ENCODE data around the gene ALKAL2. TPM values are rescaled to one million over a fixed set of nuclear protein-coding genes. Genes with fewer than 3 reads are reported as not detected.

Gene ALKAL2
- total RNA-seq, 2 experiments from 2014 or later, result not detected

DNA sequence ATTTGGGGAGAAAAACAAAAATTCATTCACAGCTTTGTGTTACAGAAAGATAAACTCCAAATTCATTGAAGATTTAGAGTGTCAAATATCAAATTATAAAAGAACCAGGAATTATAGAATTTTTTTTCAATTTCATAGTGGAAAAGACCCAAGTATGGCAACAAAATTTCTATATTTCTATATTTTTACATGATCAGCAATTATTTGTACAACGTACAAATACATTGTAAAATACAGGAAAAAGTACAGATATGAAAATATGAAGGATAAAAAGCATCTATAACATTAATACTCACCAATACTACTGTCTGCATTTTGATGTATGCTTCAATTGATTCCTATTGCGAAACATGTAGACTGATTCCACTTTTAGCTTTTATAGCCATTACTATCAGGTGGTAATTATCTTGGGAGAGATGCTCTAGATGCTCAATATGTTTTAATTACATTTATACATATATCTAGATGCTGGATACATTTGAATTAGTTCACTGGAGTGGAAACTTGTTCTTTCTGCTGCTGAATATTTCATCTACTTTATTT lies 28.0 kb downstream of the ALKAL2 start:
- Mint-ChIP-seq H3K9me3 (peaks cover 12% of the 10 kb centered on the region), H3K4me3 (no peak overlapping the region), H3K4me1 (no peaks in the 10 kb centered on the region), H3K27ac (no peak overlapping the region), H3K27me3 (peaks cover 2% of the 10 kb centered on the region), H3K36me3 (ENCODE audit: low read depth) (peaks cover 2% of the 10 kb centered on the region)
- ChIA-PET CTCF (interaction anchor here (1.2 to 1.5 kb wide), 2 partner anchors 12 to 16 kb away, joined by 3 read pairs; no protein-coding TSS in a partner anchor), POLR2A (interaction anchor here (0.6 kb wide), 1 partner anchor 89 kb away, joined by 7 read pairs; no protein-coding TSS in a partner anchor)
- DNase-seq, result no peak

- Mint-ChIP-seq H3K27me3 (peaks cover 2% of the 10 kb centered on the region), H3K4me3 (no peak overlapping the region), H3K27ac (no peak overlapping the region), H3K9me3 (peaks cover 12% of the 10 kb centered on the region), H3K36me3 (ENCODE audit: low read depth) (peaks cover 2% of the 10 kb centered on the region), H3K4me1 (no peaks in the 10 kb centered on the region)
- CTCF ChIA-PET, result interaction anchor here (0.8 to 1.5 kb wide), 3 partner anchors 15 to 59 kb away, joined by 3 to 4 read pairs (median 3); no protein-coding TSS in a partner anchor
- DNase-seq, result no peak
- POLR2A ChIA-PET, result no interaction called here
Measured at GRCh38 chr2:258933-259332, 29.0 kb downstream of the ALKAL2 start.

GRCh38 chr2:257842-258241 lies 30.0 kb downstream of the ALKAL2 start:
- no peaks in the 10 kb centered on the region for H3K4me1 Mint-ChIP-seq
- H3K27ac Mint-ChIP-seq, result no peak overlapping the region
- H3K36me3 Mint-ChIP-seq (ENCODE audit: low read depth), result peaks cover 2% of the 10 kb centered on the region
- ChIA-PET POLR2A (no interaction called here), CTCF (interaction anchor here (0.8 to 2.0 kb wide), 3 partner anchors 11 to 60 kb away, joined by 3 to 6 read pairs (median 4); no protein-coding TSS in a partner anchor)
- DNase-seq, result no peak
- no peak overlapping the region for H3K4me3 Mint-ChIP-seq
- H3K27me3 Mint-ChIP-seq, result peaks cover 2% of the 10 kb centered on the region
- H3K9me3 Mint-ChIP-seq, result peaks cover 12% of the 10 kb centered on the region

GRCh38 chr2:257429-257828 lies 30.5 kb downstream of the ALKAL2 start:
- H3K27ac Mint-ChIP-seq, result no peak overlapping the region
- peaks cover 2% of the 10 kb centered on the region for H3K36me3 Mint-ChIP-seq (ENCODE audit: low read depth)
- peaks cover 2% of the 10 kb centered on the region for H3K27me3 Mint-ChIP-seq
- ChIA-PET POLR2A (no interaction called here), CTCF (interaction anchor here (1.4 to 2.0 kb wide), 2 partner anchors 11 to 16 kb away, joined by 3 to 6 read pairs; no protein-coding TSS in a partner anchor)
- no peak overlapping the region for H3K4me3 Mint-ChIP-seq
- DNase-seq, result no peak
- H3K4me1 Mint-ChIP-seq, result no peaks in the 10 kb centered on the region
- H3K9me3 Mint-ChIP-seq, result peaks cover 12% of the 10 kb centered on the region

GRCh38 chr2:256094-256493 lies 31.8 kb downstream of the ALKAL2 start:
- H3K36me3 Mint-ChIP-seq (ENCODE audit: low read depth), result peaks cover 2% of the 10 kb centered on the region
- H3K9me3 Mint-ChIP-seq, result peaks cover 12% of the 10 kb centered on the region
- no peak overlapping the region for H3K27ac Mint-ChIP-seq
- no peak overlapping the region for H3K4me3 Mint-ChIP-seq
- POLR2A ChIA-PET, result no interaction called here
- DNase-seq, result no peak
- peaks cover 2% of the 10 kb centered on the region for H3K27me3 Mint-ChIP-seq
- H3K4me1 Mint-ChIP-seq, result no peaks in the 10 kb centered on the region
- CTCF ChIA-PET, result no interaction called here

GRCh38 chr2:255195-255594 lies 32.7 kb downstream of the ALKAL2 start:
- ChIA-PET POLR2A (no interaction called here), CTCF (interaction anchor here (0.5 kb wide), 1 partner anchor 35 kb away, joined by 3 read pairs; no protein-coding TSS in a partner anchor)
- DNase-seq, result no peak
- peaks cover 2% of the 10 kb centered on the region for H3K27me3 Mint-ChIP-seq
- H3K9me3 Mint-ChIP-seq, result peaks cover 12% of the 10 kb centered on the region
- H3K4me1 Mint-ChIP-seq, result no peaks in the 10 kb centered on the region
- peaks cover 2% of the 10 kb centered on the region for H3K36me3 Mint-ChIP-seq (ENCODE audit: low read depth)
- H3K4me3 Mint-ChIP-seq, result no peak overlapping the region
- no peak overlapping the region for H3K27ac Mint-ChIP-seq

- Mint-ChIP-seq H3K9me3 (peaks cover 12% of the 10 kb centered on the region), H3K27me3 (peaks cover 2% of the 10 kb centered on the region), H3K4me3 (no peak overlapping the region), H3K4me1 (no peaks in the 10 kb centered on the region), H3K27ac (no peak overlapping the region), H3K36me3 (ENCODE audit: low read depth) (peaks cover 3% of the 10 kb centered on the region)
- CTCF ChIA-PET, result no interaction called here
- POLR2A ChIA-PET, result no interaction called here
- DNase-seq, result no peak
Measured at GRCh38 chr2:254241-254640, 33.6 kb downstream of the ALKAL2 start.

DNA sequence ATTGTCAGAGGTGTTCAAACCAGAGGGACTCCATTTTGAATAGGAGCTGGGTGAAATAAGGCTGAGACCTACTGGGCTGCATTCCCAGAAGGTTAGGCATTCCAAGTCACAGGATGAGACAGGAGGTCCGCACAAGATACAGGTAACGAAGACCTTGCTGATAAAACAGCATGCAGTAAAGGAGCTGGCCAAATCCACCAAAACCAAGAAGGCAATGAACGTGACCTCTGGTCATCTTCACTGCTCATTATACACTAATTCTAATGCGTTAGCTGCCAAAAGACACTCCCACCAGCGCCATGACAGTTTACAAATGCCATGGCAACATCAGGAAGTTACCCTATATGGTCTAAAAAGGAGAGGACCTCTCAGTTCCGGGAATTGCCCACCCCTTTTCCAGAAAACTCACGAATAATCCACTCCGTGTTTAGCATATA lies 34.7 kb downstream of the ALKAL2 start:
- DNase-seq, result no peak
- Mint-ChIP-seq H3K9me3 (peaks cover 9% of the 10 kb centered on the region), H3K27me3 (peaks cover 2% of the 10 kb centered on the region), H3K4me1 (no peaks in the 10 kb centered on the region), H3K4me3 (no peak overlapping the region), H3K36me3 (ENCODE audit: low read depth) (peaks cover 3% of the 10 kb centered on the region), H3K27ac (no peak overlapping the region)
- CTCF ChIA-PET, result no interaction called here
- POLR2A ChIA-PET, result no interaction called here

- Mint-ChIP-seq H3K27me3 (no peaks in the 10 kb centered on the region), H3K4me1 (no peaks in the 10 kb centered on the region), H3K9me3 (no peaks in the 10 kb centered on the region), H3K36me3 (ENCODE audit: low read depth) (peaks cover 3% of the 10 kb centered on the region), H3K4me3 (no peak overlapping the region), H3K27ac (no peak overlapping the region)
- DNase-seq, result no peak
- POLR2A ChIA-PET, result no interaction called here
- CTCF ChIA-PET, result no interaction called here
Measured at GRCh38 chr2:252001-252602, 35.8 kb downstream of the ALKAL2 start.

- peaks cover 4% of the 10 kb centered on the region for H3K4me1 Mint-ChIP-seq
- POLR2A ChIA-PET, result no interaction called here
- no peak overlapping the region for H3K4me3 Mint-ChIP-seq
- H3K36me3 Mint-ChIP-seq (ENCODE audit: low read depth), result peaks cover 3% of the 10 kb centered on the region
- H3K9me3 Mint-ChIP-seq, result no peaks in the 10 kb centered on the region
- no peaks in the 10 kb centered on the region for H3K27me3 Mint-ChIP-seq
- DNase-seq, result no peak
- H3K27ac Mint-ChIP-seq, result no peak overlapping the region
- CTCF ChIA-PET, result no interaction called here
Measured at GRCh38 chr2:249538-250042, 38.3 kb downstream of the ALKAL2 start.

DNA sequence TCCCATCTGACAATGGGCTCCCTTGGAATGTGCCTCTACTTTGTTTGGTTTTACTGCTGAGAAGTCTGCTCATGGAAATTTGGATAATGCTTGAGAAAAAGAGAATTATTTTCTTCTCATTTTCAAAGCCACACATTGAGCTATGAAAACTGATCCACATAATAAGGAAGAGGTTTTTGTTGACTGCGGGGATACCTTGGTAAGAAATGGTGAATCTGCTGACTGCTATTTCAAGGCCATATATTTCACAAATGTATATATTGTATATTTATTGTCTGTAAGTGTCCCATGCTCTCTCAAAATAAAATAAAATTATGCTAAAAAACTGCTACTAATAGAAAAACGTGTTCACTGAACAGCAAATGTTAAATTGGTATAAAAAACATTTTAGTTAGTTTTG lies 39.2 kb downstream of the ALKAL2 start:
- no peaks in the 10 kb centered on the region for H3K9me3 Mint-ChIP-seq
- POLR2A ChIA-PET, result no interaction called here
- DNase-seq, result no peak
- H3K4me3 Mint-ChIP-seq, result no peak overlapping the region
- H3K36me3 Mint-ChIP-seq (ENCODE audit: low read depth), result peaks cover 3% of the 10 kb centered on the region
- H3K27me3 Mint-ChIP-seq, result no peaks in the 10 kb centered on the region
- CTCF ChIA-PET, result interaction anchor here (0.6 kb wide), 1 partner anchor 137 kb away, joined by 3 read pairs; no protein-coding TSS in a partner anchor
- no peak overlapping the region for H3K27ac Mint-ChIP-seq
- peaks cover 4% of the 10 kb centered on the region for H3K4me1 Mint-ChIP-seq

- Mint-ChIP-seq H3K4me1 (peaks cover 4% of the 10 kb centered on the region), H3K4me3 (no peak overlapping the region), H3K27me3 (no peaks in the 10 kb centered on the region), H3K9me3 (no peaks in the 10 kb centered on the region), H3K27ac (no peak overlapping the region), H3K36me3 (ENCODE audit: low read depth) (peaks cover 13% of the 10 kb centered on the region)
- POLR2A ChIA-PET, result no interaction called here
- CTCF ChIA-PET, result interaction anchor here (1.1 to 1.6 kb wide), 3 partner anchors 11 to 411 kb away, joined by 3 to 6 read pairs (median 3); no protein-coding TSS in a partner anchor
- peak; percentile 63 for DNase-seq
Measured at GRCh38 chr2:246489-247144, 41.3 kb downstream of the ALKAL2 start.

DNA sequence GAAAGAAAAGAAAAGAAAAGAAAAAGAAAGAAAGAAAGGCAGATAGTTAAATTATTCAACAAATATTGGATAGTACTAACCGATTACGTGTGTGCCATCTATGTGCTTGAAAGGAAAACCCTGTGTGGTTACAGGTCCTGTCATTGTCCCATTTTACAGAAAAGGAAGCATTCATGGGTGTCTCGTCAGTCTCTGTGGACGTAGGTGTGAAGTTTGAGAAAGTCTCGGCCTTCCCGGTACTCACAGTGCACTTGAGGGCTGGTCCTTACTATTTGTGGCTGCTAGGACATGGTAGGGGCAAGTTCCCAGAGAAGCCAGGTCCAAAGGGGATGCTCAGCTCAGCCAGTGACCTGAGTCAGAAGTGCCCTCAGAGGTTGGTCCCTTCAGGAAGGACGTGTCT lies 43.3 kb downstream of the ALKAL2 start:
- POLR2A ChIA-PET, result no interaction called here
- Mint-ChIP-seq H3K4me1 (peaks cover 4% of the 10 kb centered on the region), H3K4me3 (no peak overlapping the region), H3K27me3 (no peaks in the 10 kb centered on the region), H3K36me3 (ENCODE audit: low read depth) (peaks cover 17% of the 10 kb centered on the region), H3K9me3 (no peaks in the 10 kb centered on the region), H3K27ac (no peak overlapping the region)
- DNase-seq, result no peak
- CTCF ChIA-PET, result no interaction called here

Data from activated CD4-positive, alpha-beta T cell treated with anti-CD3 and anti-CD28 coated beads, Interleukin-2, amount 10 ng/mL, durations not matched to agents 7 days and 5 days (primary cell).